HCT116 (cell line): ENCODE results near the gene TEKT5. TPM values are rescaled to one million over a fixed set of nuclear protein-coding genes. Genes with fewer than 3 reads are reported as not detected.

Source experiments
- ATAC-seq: fragments of 200-7000 bp; cut with Tn5 transposase; 2 replicates; pipeline ENCODE4 v1.9.1; 2020; ENCODE audit warnings: mild to moderate bottlenecking, moderate library complexity
- BruUV-seq: library from RNA; stranded (reverse); fragments of 400-500 nt; replicated peaks from 2 replicates; lab custom pipeline; 2021; lab: Mats Ljungman, UMichigan
- CTCF ChIA-PET: fragments of 300-600 bp; sonication (Branson Sonifier 250); formaldehyde crosslinking; loops from one replicate; lab custom pipeline; 2021; ENCODE audit warnings: antibody characterized with exemption; lab: Charles Lee
- POLR2A ChIA-PET: fragments of 300-600, 350-600 bp; sonication (Branson Sonifier 250); formaldehyde crosslinking; loops from one replicate; lab custom pipeline; 2021; ENCODE audit warnings: antibody characterized with exemption; lab: Charles Lee
- RAD21 ChIA-PET, 2 experiments: fragments of 300-600 bp; sonication (Branson Sonifier 250); formaldehyde crosslinking; loops; one replicate each; lab custom pipeline; 2023; ENCODE audit warnings: low total read pairs in 2 of 2; ENCODE audit not compliant: uncharacterized antibody in 2 of 2, unreplicated experiment in 2 of 2, low non-redundant PET in 1 of 2; lab: Charles Lee
- DNase-seq: peaks from one replicate; pipeline ENCODE4 v3.0.0-alpha.2; 2010; ENCODE audit warnings: low read depth, low spot score
- H2AFZ ChIP-seq: fragments of 200-600 bp; shearing (Covaris generic), sonication (generic); 2 replicates; pipeline ENCODE4 v1.6.1; 2017; ENCODE audit warnings: low read depth, mixed run types, mixed read lengths, antibody characterized with exemption, low read length; ENCODE audit not compliant: poor library complexity, severe bottlenecking
- H3K27ac ChIP-seq: 2 replicates; pipeline ENCODE4 v1.5.1; 2012; ENCODE audit warnings: low read depth, low read length
- H3K27me3 ChIP-seq: fragments of 200-600 bp; sonication (generic); 2 replicates; pipeline ENCODE4 v1.6.1; 2016; ENCODE audit warnings: mixed run types, low read length, mixed read lengths; ENCODE audit not compliant: insufficient read depth
- H3K36me3 ChIP-seq, 2 experiments: fragments of 200-500 bp in 1 of 2; fragments of 200-600 bp in 1 of 2; sonication (Bioruptor generic) in 1 of 2; sonication (generic) in 1 of 2; 2 replicates each; pipeline versions ENCODE4 v1.5.1 to v1.6.1; 2014 to 2016; ENCODE audit warnings: low read length in 2 of 2, inconsistent platforms in 1 of 2, mixed read lengths in 1 of 2, mixed run types in 1 of 2; ENCODE audit not compliant: insufficient read depth in 2 of 2, control insufficient read depth in 1 of 2
- H3K4me1 ChIP-seq, 2 experiments: fragments of 200-600 bp in 1 of 2; sonication (generic) in 1 of 2; 2 replicates each; pipeline versions ENCODE4 v1.5.1 to v1.6.1; 2012 to 2017; ENCODE audit warnings: low read length in 2 of 2, inconsistent platforms in 1 of 2, mild to moderate bottlenecking in 1 of 2, mixed read lengths in 1 of 2, mixed run types in 1 of 2, moderate library complexity in 1 of 2; ENCODE audit not compliant: insufficient read depth in 2 of 2, control insufficient read depth in 1 of 2
- H3K4me2 ChIP-seq: fragments of 200-600 bp; sonication (generic); 2 replicates; pipeline ENCODE4 v1.6.1; 2017; ENCODE audit warnings: mixed run types, low read length, mixed read lengths
- H3K4me3 ChIP-seq, 2 experiments: fragments of 200-600 bp in 1 of 2; sonication (generic) in 1 of 2; replicated peaks in 1 of 2; 2 replicates each; pipeline ENCODE4 v1.5.1; 2011 to 2016; ENCODE audit warnings: low read length in 2 of 2, control low read depth in 1 of 2, low read depth in 1 of 2, mild to moderate bottlenecking in 1 of 2, mixed read lengths in 1 of 2, mixed run types in 1 of 2
- H3K79me2 ChIP-seq: fragments of 200-600 bp; sonication (generic); 2 replicates; pipeline ENCODE4 v1.6.1; 2017; ENCODE audit warnings: mild to moderate bottlenecking, mixed run types, low read length, moderate library complexity, mixed read lengths; ENCODE audit not compliant: insufficient read depth
- H3K9ac ChIP-seq: fragments of 200-600 bp; sonication (generic); 2 replicates; pipeline ENCODE4 v1.6.1; 2016; ENCODE audit warnings: low read length, mixed read lengths
- H3K9me2 ChIP-seq: fragments of 200-600 bp; sonication (generic), shearing (Covaris generic); 2 replicates; pipeline ENCODE4 v1.6.1; 2017; ENCODE audit warnings: mixed run types, mild to moderate bottlenecking, moderate library complexity; ENCODE audit not compliant: insufficient read depth
- H3K9me3 ChIP-seq, 2 experiments: fragments of 200-500 bp in 1 of 2; fragments of 200-600 bp in 1 of 2; sonication (Bioruptor generic) in 1 of 2; sonication (generic) in 1 of 2; 2 replicates each; pipeline ENCODE4 v1.6.1; 2014 to 2017; ENCODE audit warnings: low read length in 2 of 2, mixed read lengths in 2 of 2, inconsistent platforms in 1 of 2, low read depth in 1 of 2, mild to moderate bottlenecking in 1 of 2, mixed run types in 1 of 2, moderate library complexity in 1 of 2; ENCODE audit not compliant: control insufficient read depth in 1 of 2, insufficient read depth in 1 of 2
- H4K20me1 ChIP-seq: fragments of 200-600 bp; sonication (generic), shearing (Covaris generic); 2 replicates; pipeline ENCODE4 v1.6.1; 2017; ENCODE audit warnings: mixed run types, mild to moderate bottlenecking, moderate library complexity; ENCODE audit not compliant: insufficient read depth
- ATF3 ChIP-seq: IDR thresholded peaks from 2 replicates; pipeline ENCODE4 v1.6.1; 2012
- CBX3 ChIP-seq: IDR thresholded peaks from 2 replicates; pipeline ENCODE4 v1.6.1; 2012; ENCODE audit warnings: low read depth
- CTCF ChIP-seq, 3 experiments: fragments of 200-600 bp in 1 of 3; sonication (generic) in 1 of 3; IDR thresholded peaks in 2 of 3; conservative IDR thresholded peaks in 1 of 3; 2 replicates each; pipeline ENCODE4 v1.5.1; 2012 to 2017; ENCODE audit warnings: low read depth in 2 of 3, low read length in 2 of 3, antibody characterized with exemption in 1 of 3, borderline replicate concordance in 1 of 3, control low read depth in 1 of 3, mild to moderate bottlenecking in 1 of 3, mixed read lengths in 1 of 3, mixed run types in 1 of 3, moderate library complexity in 1 of 3; ENCODE audit not compliant: insufficient read depth in 1 of 3
- ELF1 ChIP-seq: IDR thresholded peaks from 2 replicates; pipeline ENCODE4 v1.6.1; 2012; ENCODE audit warnings: low read depth, borderline replicate concordance
- EZH2 ChIP-seq: fragments of 200-600 bp; sonication (generic); IDR thresholded peaks from 2 replicates; pipeline ENCODE4 v1.6.1; 2017; ENCODE audit warnings: antibody characterized with exemption, mixed run types
- MAX ChIP-seq: IDR thresholded peaks from 2 replicates; pipeline ENCODE4 v1.6.1; 2012
- POLR2A ChIP-seq: IDR thresholded peaks from 2 replicates; pipeline ENCODE4 v1.7.0; 2011; ENCODE audit warnings: borderline replicate concordance; ENCODE audit not compliant: insufficient read depth, insufficient read length; ENCODE audit errors: extremely low read depth
- POLR2AphosphoS5 ChIP-seq: IDR thresholded peaks from 2 replicates; pipeline ENCODE4 v1.6.1; 2011; ENCODE audit warnings: mild to moderate bottlenecking, low read depth, low read length, moderate library complexity
- RAD21 ChIP-seq: IDR thresholded peaks from 2 replicates; pipeline ENCODE4 v1.6.1; 2012; ENCODE audit warnings: low read depth, mild to moderate bottlenecking
- SP1 ChIP-seq: IDR thresholded peaks from 2 replicates; pipeline ENCODE4 v1.6.1; 2012; ENCODE audit warnings: low read depth
- TCF7L2 ChIP-seq: IDR thresholded peaks from 2 replicates; pipeline ENCODE4 v1.7.0; 2011; ENCODE audit warnings: borderline replicate concordance, inconsistent platforms; ENCODE audit not compliant: insufficient read depth, insufficient read length; ENCODE audit errors: extremely low read depth
- intact Hi-C: fragments of 100-400 bp; cut with micrococcal nuclease; formaldehyde crosslinking; loops from 2 replicates; pipeline ENCODE4 v1.10.0; 2022
- total RNA-seq: library from RNA; stranded (reverse); gene quantifications from one replicate; pipeline ENCODE4 v1.2.1, GENCODE V29; 2021; ENCODE audit not compliant: unreplicated experiment
- TF ChIP-seq, protein P1 (sequence below): IDR thresholded peaks from 2 replicates; pipeline ENCODE4 v1.6.1; 2012; ENCODE audit warnings: low read depth

TEKT5 gene
- total RNA-seq, 1 experiment from 2014 or later = 0.37 TPM

DNA sequence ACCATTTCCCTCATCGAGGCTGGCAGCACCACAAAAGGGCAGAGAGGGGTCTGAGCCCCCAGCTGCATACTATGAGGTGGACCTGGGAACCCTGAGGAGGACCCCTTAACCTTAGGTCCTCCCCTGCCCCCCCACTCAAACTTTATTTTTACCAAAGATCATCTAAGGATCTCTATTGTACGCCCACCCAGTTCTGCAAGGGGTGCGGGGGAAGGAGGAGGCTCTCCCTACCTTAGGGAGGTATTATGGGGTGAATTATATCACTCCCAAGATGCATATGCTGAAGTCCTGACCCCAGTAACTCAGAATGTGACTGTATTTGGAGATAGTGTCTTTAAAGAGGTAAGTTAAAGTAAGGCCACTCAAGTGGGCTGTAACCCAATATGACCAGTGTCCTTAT is 87.6 kb downstream of the TEKT5 start:
- ATAC-seq = no peak
- H3K27ac ChIP-seq = no peak overlapping the region
- POLR2A ChIA-PET = no interaction called here

More for the DNA sequence above, 87.6 kb downstream of the TEKT5 start:
- ChIA-PET RAD21 (no interaction called here), CTCF (no interaction called here)
- no peaks in the 10 kb centered on the region for H3K27me3 ChIP-seq
- H3K9ac ChIP-seq = no peak overlapping the region
- no peaks in the 10 kb centered on the region for H3K79me2 ChIP-seq
- no peak overlapping the region for H2AFZ ChIP-seq
- intact Hi-C loops = no loop called here
- no peak overlapping the region for H3K4me2 ChIP-seq
- no peaks in the 10 kb centered on the region for H3K36me3 ChIP-seq
- DNase-seq = no peak
- BruUV-seq = no TSS peak
- no peaks in the 10 kb centered on the region for H3K9me2 ChIP-seq
- H3K4me1 ChIP-seq = no peaks in the 10 kb centered on the region
- no peak for TF ChIP-seq ELF1
- TF ChIP-seq POLR2A = no peak
- TF ChIP-seq EZH2 = no peak
- TF ChIP-seq SP1 = no peak
- no peak for TF ChIP-seq MAX
- TF ChIP-seq CBX3 = no peak
- no peak for TF ChIP-seq CTCF (IDR thresholded peaks at IDR 0.05 in 2 of 3, conservative IDR thresholded peaks at IDR 0.05 in 1 of 3; ENCODE audit: borderline replicate concordance in 1 of 3, insufficient read depth in 1 of 3, low read depth in 2 of 3, low read length in 2 of 3)
- TF ChIP-seq RAD21 = no peak
- TF ChIP-seq TCF7L2 = no peak
- no peak for TF ChIP-seq POLR2AphosphoS5
- no peak for TF ChIP-seq ATF3
- TF ChIP-seq, protein P1, sequence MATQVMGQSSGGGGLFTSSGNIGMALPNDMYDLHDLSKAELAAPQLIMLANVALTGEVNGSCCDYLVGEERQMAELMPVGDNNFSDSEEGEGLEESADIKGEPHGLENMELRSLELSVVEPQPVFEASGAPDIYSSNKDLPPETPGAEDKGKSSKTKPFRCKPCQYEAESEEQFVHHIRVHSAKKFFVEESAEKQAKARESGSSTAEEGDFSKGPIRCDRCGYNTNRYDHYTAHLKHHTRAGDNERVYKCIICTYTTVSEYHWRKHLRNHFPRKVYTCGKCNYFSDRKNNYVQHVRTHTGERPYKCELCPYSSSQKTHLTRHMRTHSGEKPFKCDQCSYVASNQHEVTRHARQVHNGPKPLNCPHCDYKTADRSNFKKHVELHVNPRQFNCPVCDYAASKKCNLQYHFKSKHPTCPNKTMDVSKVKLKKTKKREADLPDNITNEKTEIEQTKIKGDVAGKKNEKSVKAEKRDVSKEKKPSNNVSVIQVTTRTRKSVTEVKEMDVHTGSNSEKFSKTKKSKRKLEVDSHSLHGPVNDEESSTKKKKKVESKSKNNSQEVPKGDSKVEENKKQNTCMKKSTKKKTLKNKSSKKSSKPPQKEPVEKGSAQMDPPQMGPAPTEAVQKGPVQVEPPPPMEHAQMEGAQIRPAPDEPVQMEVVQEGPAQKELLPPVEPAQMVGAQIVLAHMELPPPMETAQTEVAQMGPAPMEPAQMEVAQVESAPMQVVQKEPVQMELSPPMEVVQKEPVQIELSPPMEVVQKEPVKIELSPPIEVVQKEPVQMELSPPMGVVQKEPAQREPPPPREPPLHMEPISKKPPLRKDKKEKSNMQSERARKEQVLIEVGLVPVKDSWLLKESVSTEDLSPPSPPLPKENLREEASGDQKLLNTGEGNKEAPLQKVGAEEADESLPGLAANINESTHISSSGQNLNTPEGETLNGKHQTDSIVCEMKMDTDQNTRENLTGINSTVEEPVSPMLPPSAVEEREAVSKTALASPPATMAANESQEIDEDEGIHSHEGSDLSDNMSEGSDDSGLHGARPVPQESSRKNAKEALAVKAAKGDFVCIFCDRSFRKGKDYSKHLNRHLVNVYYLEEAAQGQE = no peak
- H4K20me1 ChIP-seq = no peaks in the 10 kb centered on the region
- no peaks in the 10 kb centered on the region for H3K9me3 ChIP-seq
- no peak overlapping the region for H3K4me3 ChIP-seq
